GM12801 (cell line): ENCODE data around the gene CDKN2A.

Experiments used
- CTCF ChIP-seq: IDR thresholded peaks from one replicate; pipeline ENCODE4 v1.5.1; 2011; ENCODE audit warnings: control low read depth; ENCODE audit not compliant: insufficient read length; ENCODE audit errors: extremely low read depth

CDKN2A gene

DNA sequence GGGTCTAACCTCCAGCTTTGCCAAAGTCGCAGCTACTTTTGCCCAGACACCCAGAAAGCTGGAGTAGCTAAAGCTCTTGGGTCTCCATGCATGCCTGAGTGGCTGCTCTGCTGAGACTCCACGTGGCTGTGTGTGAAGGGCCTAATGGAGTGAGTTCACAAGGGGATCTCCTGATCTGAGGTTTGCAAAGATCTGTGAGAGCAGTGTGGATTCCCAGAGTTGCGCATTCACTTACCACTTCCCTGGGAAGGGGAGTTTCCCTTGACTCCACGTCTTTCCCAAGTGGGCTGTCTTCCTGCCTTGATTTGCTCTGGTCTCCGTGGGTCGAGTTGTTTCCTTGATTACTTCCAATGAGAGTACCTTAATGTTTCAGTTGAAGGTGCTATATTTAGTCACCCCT lies 32.5 kb upstream of the CDKN2A start:
- no peak for TF ChIP-seq CTCF

GRCh38 chr9:22022396-22022795 lies 28.2 kb upstream of the CDKN2A start:
- TF ChIP-seq CTCF, result no peak

GRCh38 chr9:22010866-22011625 lies 16.9 kb upstream of the CDKN2A start:
- no peak for TF ChIP-seq CTCF

- TF ChIP-seq CTCF, result no peak
These were observed 15.3 kb upstream of the CDKN2A start for GRCh38 chr9:22009506-22009867.

GRCh38 chr9:22008717-22009505 lies 14.7 kb upstream of the CDKN2A start, which contains the start of gene CDKN2B:
Gene CDKN2B (minus strand): TSS chr9:22009305. CDS start chr9:22008953, 352 bp downstream.
- peak; percentile 67 for TF ChIP-seq CTCF

DNA sequence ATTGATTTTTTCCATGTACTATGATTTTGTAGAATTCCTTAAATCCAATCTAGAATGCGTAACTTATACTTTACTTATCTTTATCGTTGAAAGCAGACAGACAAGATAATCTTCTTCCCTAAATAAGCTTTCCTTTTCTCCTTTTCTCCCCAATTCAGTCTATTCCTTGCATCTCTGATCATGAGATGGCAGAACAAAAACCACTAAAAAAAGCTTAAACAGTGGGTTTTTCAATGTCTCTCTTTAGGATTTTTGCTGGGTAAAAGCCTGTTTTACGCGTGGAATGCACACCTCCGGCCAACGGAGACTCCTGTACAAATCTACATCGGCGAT lies 14.2 kb upstream of the CDKN2A start:
- no peak for TF ChIP-seq CTCF

DNA sequence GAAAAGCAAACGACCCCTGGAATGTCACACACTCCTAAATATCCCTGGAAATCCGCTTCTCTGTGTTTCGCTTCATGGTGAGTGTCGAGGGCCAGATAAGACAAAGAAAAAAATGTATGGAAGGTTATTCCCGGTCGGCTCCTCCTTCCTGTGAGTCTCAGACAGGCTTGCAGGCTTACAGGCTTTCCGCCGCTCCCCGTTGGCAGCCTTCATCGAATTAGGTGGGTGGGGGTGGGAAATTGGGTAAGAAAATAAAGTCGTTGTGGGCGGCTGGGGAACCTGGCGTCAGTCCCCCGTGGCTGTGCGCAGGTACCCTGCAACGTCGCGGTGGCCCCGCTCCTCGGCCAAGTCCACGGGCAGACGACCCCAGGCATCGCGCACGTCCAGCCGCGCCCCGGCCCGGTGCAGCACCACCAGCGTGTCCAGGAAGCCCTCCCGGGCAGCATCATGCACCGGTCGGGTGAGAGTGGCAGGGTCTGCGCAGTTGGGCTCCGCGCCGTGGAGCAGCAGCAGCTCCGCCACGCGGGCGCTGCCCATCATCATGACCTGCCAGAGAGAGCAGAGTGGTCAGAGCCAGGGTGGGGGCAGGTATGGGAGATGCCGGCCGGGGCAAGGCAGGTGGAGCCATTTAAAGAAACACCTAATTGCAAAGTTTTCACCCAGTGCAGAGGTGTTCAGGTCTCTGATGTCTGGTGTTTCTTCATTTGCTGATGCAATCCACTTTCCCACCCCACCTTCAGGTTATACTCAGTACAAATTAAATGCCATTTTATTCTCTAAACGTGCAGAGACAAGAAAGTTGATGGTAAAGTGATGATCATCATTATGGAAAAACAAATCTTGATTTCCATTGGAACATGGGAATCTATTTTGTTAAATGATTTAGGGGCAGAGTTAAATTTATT lies 11.8 kb upstream of the CDKN2A start:
- TF ChIP-seq CTCF, result no peak
